OCI-LY1 (cell line): ENCODE measurements around the gene MAD1L1.

ENCODE experiments used
- H2AFZ ChIP-seq: fragments of 200-600 bp; sonication (generic), shearing (Covaris generic); 2 replicates; pipeline ENCODE4 v1.6.0; 2014; ENCODE audit warnings: antibody characterized with exemption, mild to moderate bottlenecking, low read length
- H3F3A ChIP-seq: fragments of 200-600 bp; sonication (generic), shearing (Covaris generic); 2 replicates; pipeline ENCODE4 v1.6.0; 2014; ENCODE audit warnings: mild to moderate bottlenecking, antibody characterized with exemption, low read length, moderate library complexity; ENCODE audit not compliant: insufficient read depth
- H3K27ac ChIP-seq: fragments of 200-600 bp; sonication (generic); 2 replicates; pipeline ENCODE4 v1.5.1; 2014; ENCODE audit warnings: low read length, mixed run types, mild to moderate bottlenecking, low read depth; ENCODE audit not compliant: poor library complexity, severe bottlenecking
- H3K27me3 ChIP-seq: fragments of 200-600 bp; sonication (generic); 2 replicates; pipeline ENCODE4 v1.6.0; 2014; ENCODE audit warnings: antibody characterized with exemption, mild to moderate bottlenecking, low read length, moderate library complexity; ENCODE audit not compliant: insufficient read depth
- H3K36me3 ChIP-seq: fragments of 200-600 bp; sonication (generic); 2 replicates; pipeline ENCODE4 v1.6.1; 2014; ENCODE audit warnings: mild to moderate bottlenecking, antibody characterized with exemption, low read length, moderate library complexity, mixed read lengths; ENCODE audit not compliant: insufficient read depth
- H3K4me1 ChIP-seq: fragments of 200-600 bp; sonication (generic); 2 replicates; pipeline ENCODE4 v1.5.1; 2014; ENCODE audit warnings: mild to moderate bottlenecking, low read length, moderate library complexity; ENCODE audit not compliant: insufficient read depth, severe bottlenecking
- H3K4me2 ChIP-seq: fragments of 200-600 bp; sonication (generic), shearing (Covaris generic); 2 replicates; pipeline ENCODE4 v1.6.1; 2014; ENCODE audit warnings: low read length
- H3K4me3 ChIP-seq: fragments of 200-600 bp; sonication (generic); 2 replicates; pipeline ENCODE4 v1.5.1; 2014; ENCODE audit warnings: low read length, low read depth, mild to moderate bottlenecking, mixed read lengths; ENCODE audit not compliant: poor library complexity, severe bottlenecking
- H3K79me2 ChIP-seq: fragments of 200-600 bp; shearing (Covaris generic); 2 replicates; pipeline ENCODE4 v1.6.1; 2016; ENCODE audit warnings: mixed run types, low read length, mixed read lengths; ENCODE audit not compliant: insufficient read depth
- H3K9ac ChIP-seq: fragments of 200-600 bp; sonication (generic), shearing (Covaris generic); 2 replicates; pipeline ENCODE4 v1.6.1; 2014; ENCODE audit warnings: mild to moderate bottlenecking, low read length, mixed read lengths
- H3K9me2 ChIP-seq: fragments of 200-600 bp; sonication (generic), shearing (Covaris generic); 2 replicates; pipeline ENCODE4 v1.6.1; 2014; ENCODE audit warnings: low read depth, mild to moderate bottlenecking, low read length, mixed read lengths
- H3K9me3 ChIP-seq: fragments of 200-600 bp; shearing (Covaris generic); 2 replicates; pipeline ENCODE4 v1.6.1; 2014; ENCODE audit warnings: low read length, mixed read lengths
- H4K20me1 ChIP-seq: fragments of 200-600 bp; sonication (generic), shearing (Covaris generic); 2 replicates; pipeline ENCODE4 v1.6.0; 2016; ENCODE audit warnings: mild to moderate bottlenecking, low read length; ENCODE audit not compliant: insufficient read depth
- CTCF ChIP-seq: fragments of 200-600 bp; sonication (generic), shearing (Covaris generic); IDR thresholded peaks from 2 replicates; pipeline ENCODE4 v1.5.1; 2017; ENCODE audit warnings: mild to moderate bottlenecking, antibody characterized with exemption, low read length, moderate library complexity, mixed read lengths
- EZH2 ChIP-seq: fragments of 200-600 bp; sonication (generic), shearing (Covaris generic); IDR thresholded peaks from 2 replicates; pipeline ENCODE4 v1.8.0; 2017; ENCODE audit warnings: borderline replicate concordance, mixed run types, mild to moderate bottlenecking, antibody characterized with exemption, low read length, moderate library complexity, mixed read lengths

The MAD1L1 gene

DNA sequence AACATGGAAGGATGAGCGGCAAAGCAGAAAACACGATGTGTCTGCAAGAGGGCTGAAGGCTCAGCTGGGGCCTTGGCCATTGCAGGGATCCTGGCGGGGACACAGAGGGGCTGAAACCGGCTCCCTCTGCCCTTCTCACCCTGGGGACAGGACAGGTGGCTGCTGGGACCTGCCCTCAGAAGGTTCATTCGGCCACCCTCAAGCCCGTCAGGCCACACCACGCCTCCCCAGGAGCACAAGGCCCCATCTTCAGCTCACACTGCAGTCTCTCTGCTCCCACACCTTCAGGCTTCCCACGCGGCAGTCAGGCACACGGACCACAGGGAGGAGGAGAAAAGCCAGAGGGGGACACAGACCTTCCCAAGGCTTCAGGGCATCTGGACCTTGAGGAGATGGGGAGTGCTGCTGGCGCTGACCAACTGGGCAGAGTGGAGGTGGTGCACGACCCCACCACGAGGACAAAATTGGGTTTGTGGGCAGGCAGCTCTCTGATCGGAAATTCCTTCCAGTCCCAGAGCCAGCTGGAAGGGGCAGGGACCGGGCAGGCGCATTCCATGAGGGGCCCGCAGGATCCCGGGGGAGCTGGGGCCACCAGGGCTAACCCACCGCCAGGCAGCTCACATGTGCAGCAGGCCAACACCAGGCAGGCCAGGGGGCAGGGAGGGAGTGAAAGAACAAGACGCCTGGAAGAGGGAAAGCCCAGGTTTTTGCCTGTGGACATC, 104.0 kb downstream of the MAD1L1 start:
- no peaks in the 10 kb centered on the region for H4K20me1 ChIP-seq
- H3K4me1 ChIP-seq, result peaks cover 19% of the 10 kb centered on the region
- no peaks in the 10 kb centered on the region for H3K9me3 ChIP-seq
- H3K9ac ChIP-seq, result no peak overlapping the region
- H3K27ac ChIP-seq, result peak overlapping the region; percentile 60
- no peak overlapping the region for H3K4me3 ChIP-seq
- H3K4me2 ChIP-seq, result no peak overlapping the region
- no peak for TF ChIP-seq EZH2
- no peak for TF ChIP-seq CTCF
- H3K9me2 ChIP-seq, result no peaks in the 10 kb centered on the region
- no peaks in the 10 kb centered on the region for H3F3A ChIP-seq
- H3K36me3 ChIP-seq, result peaks cover 11% of the 10 kb centered on the region
- no peak overlapping the region for H2AFZ ChIP-seq
- H3K27me3 ChIP-seq, result no peaks in the 10 kb centered on the region
- H3K79me2 ChIP-seq, result no peaks in the 10 kb centered on the region

DNA sequence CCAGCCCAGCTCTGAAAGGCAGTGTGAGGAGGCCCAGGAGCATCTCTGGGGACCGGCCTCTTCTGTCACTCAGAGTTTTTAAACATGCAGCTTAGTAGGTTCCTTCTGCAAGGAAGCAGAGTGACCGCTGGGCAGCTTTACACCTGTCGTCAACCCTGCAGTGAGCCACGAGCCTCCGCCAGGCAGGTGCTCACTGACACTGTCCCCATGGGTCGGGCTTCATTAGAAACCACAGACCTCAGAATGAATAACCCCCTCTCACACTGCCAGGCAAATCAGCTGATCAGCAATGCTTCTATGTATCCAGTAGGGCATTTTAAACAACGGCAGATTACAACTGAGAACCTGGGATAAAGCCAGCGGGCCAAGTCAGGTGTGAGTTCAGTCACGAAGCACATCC, 106.1 kb downstream of the MAD1L1 start:
- Histone ChIP-seq H2AFZ (no peak overlapping the region), H3K4me1 (peaks cover 18% of the 10 kb centered on the region), H3K4me2 (no peak overlapping the region), H3K9me3 (no peaks in the 10 kb centered on the region), H4K20me1 (no peaks in the 10 kb centered on the region), H3K27ac (no peak overlapping the region), H3K79me2 (no peaks in the 10 kb centered on the region), H3K4me3 (no peak overlapping the region), H3K27me3 (no peaks in the 10 kb centered on the region), H3K9me2 (no peaks in the 10 kb centered on the region), H3K9ac (no peak overlapping the region), H3K36me3 (peaks cover 5% of the 10 kb centered on the region; the same call in 1 of the 2 replicates), H3F3A (no peaks in the 10 kb centered on the region)
- no peak for TF ChIP-seq CTCF
- TF ChIP-seq EZH2, result no peak

GRCh38 chr7:2125931-2126330, 106.8 kb downstream of the MAD1L1 start:
- Histone ChIP-seq H3K4me3 (no peak overlapping the region), H3K27me3 (no peaks in the 10 kb centered on the region), H4K20me1 (no peaks in the 10 kb centered on the region), H2AFZ (no peak overlapping the region), H3K9ac (no peak overlapping the region), H3K9me2 (no peaks in the 10 kb centered on the region), H3K4me1 (peaks cover 16% of the 10 kb centered on the region), H3F3A (no peaks in the 10 kb centered on the region), H3K9me3 (no peaks in the 10 kb centered on the region), H3K79me2 (no peaks in the 10 kb centered on the region), H3K27ac (no peak overlapping the region), H3K4me2 (no peak overlapping the region), H3K36me3 (peaks cover 5% of the 10 kb centered on the region; the same call in 1 of the 2 replicates)
- TF ChIP-seq EZH2, result no peak
- no peak for TF ChIP-seq CTCF
